ENCODE results near the gene CD2BP2.

Gene CD2BP2

GRCh38 chr16:30357715-30358576 lies 2.8 kb upstream of the CD2BP2 start:
- TF ChIP-seq PPARA (CRISPR knock-in tag; IDR thresholded peaks at IDR 0.05; ENCODE audit: borderline replicate concordance) (no peak), RARB (CRISPR knock-in tag; IDR thresholded peaks at IDR 0.05) (no peak), GLIS3 (CRISPR knock-in tag; IDR thresholded peaks at IDR 0.05) (no peak), CSDC2 (CRISPR knock-in tag; IDR thresholded peaks at IDR 0.05) (no peak), ZNF8 (CRISPR knock-in tag; IDR thresholded peaks at IDR 0.05) (no peak), CREB5 (CRISPR knock-in tag; IDR thresholded peaks at IDR 0.05; ENCODE audit: low read depth) (no peak), POU6F1 (CRISPR knock-in tag; IDR thresholded peaks at IDR 0.05; ENCODE audit: borderline replicate concordance, low read depth) (no peak), ZFP3 (CRISPR knock-in tag; IDR thresholded peaks at IDR 0.05) (no peak), BACH2 (CRISPR knock-in tag; IDR thresholded peaks at IDR 0.05; ENCODE audit: borderline replicate concordance) (no peak), SNAI2 (CRISPR knock-in tag; IDR thresholded peaks at IDR 0.05) (no peak), ARNTL (CRISPR knock-in tag; IDR thresholded peaks at IDR 0.05; ENCODE audit: borderline replicate concordance, low read depth) (no peak), TCF4 (CRISPR knock-in tag; IDR thresholded peaks at IDR 0.05; ENCODE audit: borderline replicate concordance) (no peak), ESRRG (CRISPR knock-in tag; IDR thresholded peaks at IDR 0.05) (no peak), OSR1 (CRISPR knock-in tag; IDR thresholded peaks at IDR 0.05) (no peak), TSHZ2 (CRISPR knock-in tag; IDR thresholded peaks at IDR 0.05) (no peak), ISL1 (CRISPR knock-in tag; IDR thresholded peaks at IDR 0.05) (no peak), PATZ1 (CRISPR knock-in tag; IDR thresholded peaks at IDR 0.05; ENCODE audit: borderline replicate concordance) (no peak), ZC3H10 (CRISPR knock-in tag; IDR thresholded peaks at IDR 0.05) (no peak), ZFP30 (CRISPR knock-in tag; IDR thresholded peaks at IDR 0.05) (no peak), ZNF70 (CRISPR knock-in tag; IDR thresholded peaks at IDR 0.05) (no peak)
- ATAC-seq = no peak

- TF ChIP-seq SNAI2 (CRISPR knock-in tag; IDR thresholded peaks at IDR 0.05) = no peak
- TF ChIP-seq ISL1 (CRISPR knock-in tag; IDR thresholded peaks at IDR 0.05) = no peak
- TF ChIP-seq CREB5 (CRISPR knock-in tag; IDR thresholded peaks at IDR 0.05; ENCODE audit: low read depth) = no peak
- no peak for TF ChIP-seq ESRRG (CRISPR knock-in tag; IDR thresholded peaks at IDR 0.05)
- TF ChIP-seq CSDC2 (CRISPR knock-in tag; IDR thresholded peaks at IDR 0.05) = no peak
- TF ChIP-seq ZNF8 (CRISPR knock-in tag; IDR thresholded peaks at IDR 0.05) = no peak
- ATAC-seq = no peak
Measured at GRCh38 chr16:30357085-30357714, 2.1 kb upstream of the CD2BP2 start.
